HepG2 (cell line): ENCODE measurements around the gene PTCRA. TPM values are rescaled to one million over a fixed set of nuclear protein-coding genes. Genes with fewer than 3 reads are reported as not detected.

Source experiments
- ATF6 ChIP-seq: sonication (generic); formaldehyde crosslinking; conservative IDR thresholded peaks from 2 replicates; pipeline ENCODE4 v1.4.0; 2020; ENCODE audit warnings: missing genetic modification reagents
- CREB1 ChIP-seq, 2 experiments: fragments of 450-650 bp in 1 of 2; IDR thresholded peaks; 2 replicates each; pipeline ENCODE4 v1.6.1; 2016 to 2017; ENCODE audit warnings: control low read depth in 1 of 2, mild to moderate bottlenecking in 1 of 2, missing compliant biosample characterization in 1 of 2, missing genetic modification characterization in 1 of 2
- DDIT3 ChIP-seq: sonication (generic); formaldehyde crosslinking; IDR thresholded peaks from 2 replicates; pipeline ENCODE4 v1.4.0; 2020; ENCODE audit warnings: mild to moderate bottlenecking, missing genetic modification reagents
- ELF3 ChIP-seq: IDR thresholded peaks from 2 replicates; pipeline ENCODE4 v1.6.1; 2016; ENCODE audit warnings: missing genetic modification reagents, missing compliant biosample characterization
- HHEX ChIP-seq: IDR thresholded peaks from 2 replicates; pipeline ENCODE4 v1.6.1; 2016; ENCODE audit warnings: control low read depth
- HNRNPL ChIP-seq: fragments of 200-400 bp; formaldehyde crosslinking; IDR thresholded peaks from 2 replicates; pipeline ENCODE4 v1.6.1; 2017; ENCODE audit warnings: mild to moderate bottlenecking, low read depth, low read length
- MTF1 ChIP-seq: sonication (generic); formaldehyde crosslinking; IDR thresholded peaks from 2 replicates; pipeline ENCODE4 v1.5.0; 2020; ENCODE audit warnings: missing genetic modification reagents
- NFYC ChIP-seq: IDR thresholded peaks from 2 replicates; pipeline ENCODE4 v1.6.1; 2016; ENCODE audit warnings: missing genetic modification reagents, missing compliant biosample characterization
- NR1H2 ChIP-seq: sonication (generic); formaldehyde crosslinking; IDR thresholded peaks from 2 replicates; pipeline ENCODE4 v1.8.1; 2022; ENCODE audit warnings: low read depth, missing genetic modification reagents, borderline replicate concordance
- PHF8 ChIP-seq: sonication (generic); formaldehyde crosslinking; IDR thresholded peaks from 2 replicates; pipeline ENCODE4 v1.5.0; 2020; ENCODE audit warnings: missing genetic modification reagents
- TCF7 ChIP-seq: sonication (generic); IDR thresholded peaks from 2 replicates; pipeline ENCODE4 v1.6.1; 2016; ENCODE audit warnings: antibody characterized with exemption, low read depth
- TRAFD1 ChIP-seq: sonication (generic); formaldehyde crosslinking; IDR thresholded peaks from 2 replicates; pipeline ENCODE4 v1.5.1; 2020; ENCODE audit warnings: missing genetic modification reagents, mild to moderate bottlenecking, borderline replicate concordance
- ZBTB20 ChIP-seq: sonication (generic); formaldehyde crosslinking; IDR thresholded peaks from 2 replicates; pipeline ENCODE4 v1.8.1; 2023; ENCODE audit warnings: missing genetic modification reagents, low read depth, mild to moderate bottlenecking, borderline replicate concordance
- ZNF549 ChIP-seq: sonication (generic); formaldehyde crosslinking; IDR thresholded peaks from 2 replicates; pipeline ENCODE4 v1.5.0; 2020; ENCODE audit warnings: missing genetic modification reagents
- ZNF615 ChIP-seq: sonication (generic); formaldehyde crosslinking; IDR thresholded peaks from 2 replicates; pipeline ENCODE4 v1.5.0; 2020; ENCODE audit warnings: mild to moderate bottlenecking, missing genetic modification reagents, borderline replicate concordance
- polyA plus RNA-seq, 8 experiments: library from polyadenylated mRNA; depleted of rRNA in 3 of 8; stranded (reverse) in 7 of 8; unstranded in 1 of 8; fragments of >200 nt; fragmentation: Illumina TruSeq in 4 of 8; extraction: Trizol in 4 of 8; gene quantifications; 2 replicates each; pipeline versions ENCODE4 v1.2.1 to v1.2.3, GENCODE V29; 2011 to 2016; ENCODE audit warnings: low read depth in 4 of 8, missing spikeins in 1 of 8, mixed read lengths in 1 of 8; ENCODE audit not compliant: insufficient read depth in 1 of 8
- total RNA-seq, 5 experiments: library from RNA; depleted of rRNA; stranded (reverse); fragments of >200 nt; fragmentation: Illumina TruSeq; extraction: Trizol; gene quantifications; 2 replicates each; pipeline ENCODE4 v1.2.3, GENCODE V29; 2016; ENCODE audit warnings: low read depth in 1 of 5
- TF ChIP-seq, protein P1 (sequence below): sonication (generic); formaldehyde crosslinking; IDR thresholded peaks from 2 replicates; pipeline ENCODE4 v1.9.0; 2021; ENCODE audit warnings: missing genetic modification reagents, borderline replicate concordance
- TF ChIP-seq, protein P2 (sequence below): sonication (generic); formaldehyde crosslinking; IDR thresholded peaks from 2 replicates; pipeline ENCODE4 v1.4.0; 2020; ENCODE audit warnings: mild to moderate bottlenecking, low read depth, missing genetic modification reagents
- TF ChIP-seq, protein P3 (sequence below): sonication (generic); formaldehyde crosslinking; IDR thresholded peaks from 2 replicates; pipeline ENCODE4 v1.8.1; 2023; ENCODE audit warnings: missing genetic modification reagents, mild to moderate bottlenecking, borderline replicate concordance

Gene PTCRA
- total and polyA plus RNA-seq, 2 of the 13 experiments (the other 11 are each of a cell fraction or from before 2014, with no cell fraction given) = not detected

DNA sequence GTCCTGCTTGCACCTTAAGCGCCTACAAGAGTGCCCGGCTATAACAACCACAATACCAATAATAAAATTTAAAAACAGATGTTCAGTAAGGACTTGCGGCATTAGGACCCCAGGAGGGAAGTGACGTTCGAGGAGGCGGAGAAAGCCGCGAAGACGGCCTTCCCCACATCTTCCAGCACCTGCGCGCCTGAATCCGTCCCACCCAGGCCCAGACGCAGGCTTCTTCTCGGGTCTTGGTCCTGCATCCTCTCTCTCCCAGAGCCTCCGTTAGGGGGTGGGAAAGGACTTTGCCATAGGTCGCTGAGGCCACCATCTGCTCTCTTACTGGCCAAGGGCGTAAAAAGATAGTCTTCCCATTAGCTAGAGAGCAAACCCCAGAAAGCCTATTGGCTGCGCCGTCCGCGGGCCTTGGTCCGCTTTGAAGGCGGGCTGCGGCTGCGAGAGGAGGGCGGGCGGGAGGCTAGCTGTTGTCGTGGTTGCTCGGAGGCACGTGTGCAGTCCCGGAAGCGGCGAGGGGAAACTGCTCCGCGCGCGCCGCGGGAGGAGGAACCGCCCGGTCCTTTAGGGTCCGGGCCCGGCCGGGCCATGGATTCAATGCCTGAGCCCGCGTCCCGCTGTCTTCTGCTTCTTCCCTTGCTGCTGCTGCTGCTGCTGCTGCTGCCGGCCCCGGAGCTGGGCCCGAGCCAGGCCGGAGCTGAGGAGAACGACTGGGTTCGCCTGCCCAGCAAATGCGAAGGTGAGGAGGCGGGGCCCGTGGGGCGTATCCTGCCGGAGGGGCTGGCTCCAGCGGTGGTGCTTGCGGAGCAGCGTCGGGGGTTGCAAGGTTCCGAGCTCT is 13.3 kb downstream of the PTCRA start, which contains the start of gene CNPY3 (continued):
- TF ChIP-seq TRAFD1 (CRISPR knock-in tag) = peak; percentile 61; the same call in 1 of the 2 replicates
- TF ChIP-seq CREB1 (IDR thresholded peaks at IDR 0.05) = peak; percentile 61
- peak; percentile 88 for TF ChIP-seq CREB1 (CRISPR knock-in tag; IDR thresholded peaks at IDR 0.05)
- TF ChIP-seq DDIT3 (CRISPR knock-in tag) = no peak
- peak; percentile 95 for TF ChIP-seq MTF1
- TF ChIP-seq ELF3 = peak; percentile 97
- no peak for TF ChIP-seq NR1H2 (CRISPR knock-in tag)
- TF ChIP-seq, protein P1, sequence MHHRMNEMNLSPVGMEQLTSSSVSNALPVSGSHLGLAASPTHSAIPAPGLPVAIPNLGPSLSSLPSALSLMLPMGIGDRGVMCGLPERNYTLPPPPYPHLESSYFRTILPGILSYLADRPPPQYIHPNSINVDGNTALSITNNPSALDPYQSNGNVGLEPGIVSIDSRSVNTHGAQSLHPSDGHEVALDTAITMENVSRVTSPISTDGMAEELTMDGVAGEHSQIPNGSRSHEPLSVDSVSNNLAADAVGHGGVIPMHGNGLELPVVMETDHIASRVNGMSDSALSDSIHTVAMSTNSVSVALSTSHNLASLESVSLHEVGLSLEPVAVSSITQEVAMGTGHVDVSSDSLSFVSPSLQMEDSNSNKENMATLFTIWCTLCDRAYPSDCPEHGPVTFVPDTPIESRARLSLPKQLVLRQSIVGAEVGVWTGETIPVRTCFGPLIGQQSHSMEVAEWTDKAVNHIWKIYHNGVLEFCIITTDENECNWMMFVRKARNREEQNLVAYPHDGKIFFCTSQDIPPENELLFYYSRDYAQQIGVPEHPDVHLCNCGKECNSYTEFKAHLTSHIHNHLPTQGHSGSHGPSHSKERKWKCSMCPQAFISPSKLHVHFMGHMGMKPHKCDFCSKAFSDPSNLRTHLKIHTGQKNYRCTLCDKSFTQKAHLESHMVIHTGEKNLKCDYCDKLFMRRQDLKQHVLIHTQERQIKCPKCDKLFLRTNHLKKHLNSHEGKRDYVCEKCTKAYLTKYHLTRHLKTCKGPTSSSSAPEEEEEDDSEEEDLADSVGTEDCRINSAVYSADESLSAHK = no peak
- no peak for TF ChIP-seq ZNF549 (CRISPR knock-in tag)
- no peak for TF ChIP-seq TCF7
- TF ChIP-seq NFYC (CRISPR knock-in tag) = peak; percentile 98
- peak; percentile 97; the same call in 1 of the 2 replicates for TF ChIP-seq ZNF615
- TF ChIP-seq ZBTB20 = peak; percentile 91; the same call in 1 of the 2 replicates
- TF ChIP-seq, protein P2, sequence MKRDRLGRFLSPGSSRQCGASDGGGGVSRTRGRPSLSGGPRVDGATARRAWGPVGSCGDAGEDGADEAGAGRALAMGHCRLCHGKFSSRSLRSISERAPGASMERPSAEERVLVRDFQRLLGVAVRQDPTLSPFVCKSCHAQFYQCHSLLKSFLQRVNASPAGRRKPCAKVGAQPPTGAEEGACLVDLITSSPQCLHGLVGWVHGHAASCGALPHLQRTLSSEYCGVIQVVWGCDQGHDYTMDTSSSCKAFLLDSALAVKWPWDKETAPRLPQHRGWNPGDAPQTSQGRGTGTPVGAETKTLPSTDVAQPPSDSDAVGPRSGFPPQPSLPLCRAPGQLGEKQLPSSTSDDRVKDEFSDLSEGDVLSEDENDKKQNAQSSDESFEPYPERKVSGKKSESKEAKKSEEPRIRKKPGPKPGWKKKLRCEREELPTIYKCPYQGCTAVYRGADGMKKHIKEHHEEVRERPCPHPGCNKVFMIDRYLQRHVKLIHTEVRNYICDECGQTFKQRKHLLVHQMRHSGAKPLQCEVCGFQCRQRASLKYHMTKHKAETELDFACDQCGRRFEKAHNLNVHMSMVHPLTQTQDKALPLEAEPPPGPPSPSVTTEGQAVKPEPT (CRISPR knock-in tag) = peak; percentile 98
- TF ChIP-seq, protein P3, sequence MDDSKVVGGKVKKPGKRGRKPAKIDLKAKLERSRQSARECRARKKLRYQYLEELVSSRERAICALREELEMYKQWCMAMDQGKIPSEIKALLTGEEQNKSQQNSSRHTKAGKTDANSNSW (CRISPR knock-in tag) = peak; percentile 82
- no peak for TF ChIP-seq HNRNPL
- TF ChIP-seq PHF8 (CRISPR knock-in tag) = peak; percentile 98
- no peak for TF ChIP-seq HHEX (CRISPR knock-in tag)
- no peak; the same call in 1 of the 2 replicates for TF ChIP-seq ATF6 (CRISPR knock-in tag)
